Adrenal gland (tissue), 5 donors: ENCODE results near the gene HGF.

Source experiments
- POLR2A ChIP-seq, 2 donors: fragments of 450-650 bp; IDR thresholded peaks; one replicate each; pipeline ENCODE4 v1.6.1; 2017; ENCODE audit warnings: antibody characterized with exemption in 2 of 2, mild to moderate bottlenecking in 2 of 2, moderate library complexity in 1 of 2
- TF ChIP-seq, protein P1 (sequence below), 6 experiments: fragments of 450-650 bp in 4 of 6; fragments of 200-600 bp in 2 of 6; sonication (generic) in 1 of 6; IDR thresholded peaks; 1 replicate in 5 of 6; 2 replicates in 1 of 6; pipeline versions ENCODE4 v1.5.1 to v1.8.0; 2016 to 2021; ENCODE audit warnings: antibody characterized with exemption in 6 of 6, mild to moderate bottlenecking in 2 of 6, moderate library complexity in 1 of 6
- donor health status: DM: no; HTN: no; CAD: no.

DNA sequence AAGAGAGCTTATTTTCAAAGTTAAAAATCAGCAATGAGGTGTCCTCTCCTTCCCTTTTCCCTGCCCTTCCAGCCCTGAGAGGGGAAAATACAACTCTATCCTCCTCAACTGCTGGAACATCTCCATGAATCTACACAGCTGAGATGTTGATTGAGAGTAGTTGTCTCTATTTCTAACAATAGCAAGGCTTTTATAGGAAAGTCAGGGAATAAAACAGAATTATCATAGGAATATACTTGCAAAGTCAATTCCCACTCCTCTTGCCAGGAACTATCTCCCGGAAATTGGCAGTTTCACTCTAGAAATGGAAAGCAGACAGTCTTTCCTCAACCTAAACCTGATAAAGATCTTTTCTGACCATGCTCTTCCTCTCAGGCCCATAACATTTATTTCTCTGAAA is 8.8 kb downstream of the HGF start:
- TF ChIP-seq, protein P1, sequence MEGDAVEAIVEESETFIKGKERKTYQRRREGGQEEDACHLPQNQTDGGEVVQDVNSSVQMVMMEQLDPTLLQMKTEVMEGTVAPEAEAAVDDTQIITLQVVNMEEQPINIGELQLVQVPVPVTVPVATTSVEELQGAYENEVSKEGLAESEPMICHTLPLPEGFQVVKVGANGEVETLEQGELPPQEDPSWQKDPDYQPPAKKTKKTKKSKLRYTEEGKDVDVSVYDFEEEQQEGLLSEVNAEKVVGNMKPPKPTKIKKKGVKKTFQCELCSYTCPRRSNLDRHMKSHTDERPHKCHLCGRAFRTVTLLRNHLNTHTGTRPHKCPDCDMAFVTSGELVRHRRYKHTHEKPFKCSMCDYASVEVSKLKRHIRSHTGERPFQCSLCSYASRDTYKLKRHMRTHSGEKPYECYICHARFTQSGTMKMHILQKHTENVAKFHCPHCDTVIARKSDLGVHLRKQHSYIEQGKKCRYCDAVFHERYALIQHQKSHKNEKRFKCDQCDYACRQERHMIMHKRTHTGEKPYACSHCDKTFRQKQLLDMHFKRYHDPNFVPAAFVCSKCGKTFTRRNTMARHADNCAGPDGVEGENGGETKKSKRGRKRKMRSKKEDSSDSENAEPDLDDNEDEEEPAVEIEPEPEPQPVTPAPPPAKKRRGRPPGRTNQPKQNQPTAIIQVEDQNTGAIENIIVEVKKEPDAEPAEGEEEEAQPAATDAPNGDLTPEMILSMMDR (IDR thresholded peaks at IDR 0.05) = no peak
- TF ChIP-seq POLR2A (IDR thresholded peaks at IDR 0.05) = no peak
